NT2/D1 (cell line): ENCODE data around the gene NDUFB5.

ENCODE experiments used
- DNase-seq: peaks from one replicate; pipeline ENCODE4 v3.0.0-alpha.2; 2011; ENCODE audit warnings: low read depth, low spot score
- H3K27me3 ChIP-seq: 2 replicates; pipeline ENCODE4 v1.6.0; 2011; ENCODE audit warnings: mild to moderate bottlenecking; ENCODE audit not compliant: insufficient read length, insufficient read depth
- H3K36me3 ChIP-seq: 2 replicates; pipeline ENCODE4 v1.6.1; 2011; ENCODE audit warnings: mild to moderate bottlenecking, low read length, mixed read lengths; ENCODE audit not compliant: insufficient read depth, insufficient read length
- H3K4me1 ChIP-seq: 2 replicates; pipeline ENCODE4 v1.5.1; 2011; ENCODE audit not compliant: insufficient read depth, insufficient read length
- H3K4me3 ChIP-seq: 2 replicates; pipeline ENCODE4 v1.5.1; 2011; ENCODE audit warnings: low read depth; ENCODE audit not compliant: insufficient read length
- H3K9ac ChIP-seq: 2 replicates; pipeline ENCODE4 v1.6.0; 2011; ENCODE audit warnings: low read depth; ENCODE audit not compliant: insufficient read length
- H3K9me3 ChIP-seq: 2 replicates; pipeline ENCODE4 v1.5.1; 2011; ENCODE audit warnings: mild to moderate bottlenecking, low read length; ENCODE audit not compliant: insufficient read depth
- SUZ12 ChIP-seq: IDR thresholded peaks from 2 replicates; pipeline ENCODE4 v1.6.1; 2011; ENCODE audit not compliant: insufficient read length, insufficient read depth; ENCODE audit errors: extremely low read depth
- YY1 ChIP-seq: IDR thresholded peaks from 2 replicates; pipeline ENCODE4 v1.6.1; 2011; ENCODE audit not compliant: insufficient read length, insufficient read depth
- ZNF274 ChIP-seq: IDR thresholded peaks from 2 replicates; pipeline ENCODE4 v1.6.1; 2011; ENCODE audit warnings: mild to moderate bottlenecking, low read depth, low read length

Gene NDUFB5

DNA sequence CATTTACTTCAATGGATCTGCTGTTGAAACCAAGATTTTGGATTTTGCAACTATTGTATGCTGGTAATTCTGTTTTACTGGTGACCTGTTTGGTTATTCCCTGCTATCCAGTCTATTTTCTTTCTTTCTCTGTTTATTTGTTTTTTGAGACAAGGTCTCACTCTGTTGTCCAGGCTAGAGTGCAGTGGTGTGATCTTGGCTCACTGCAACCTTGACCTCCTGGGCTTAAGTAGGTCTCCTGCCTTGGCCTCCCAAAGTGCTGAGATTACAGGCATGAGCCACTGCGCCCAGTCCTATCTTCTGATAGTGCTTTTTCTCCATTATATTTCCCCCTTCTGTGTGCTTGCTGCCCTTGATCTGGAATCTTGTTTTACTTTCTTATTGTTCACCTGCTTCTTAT lies 63.8 kb downstream of the NDUFB5 start:
- Histone ChIP-seq H3K4me1 (peaks cover 6% of the 10 kb centered on the region), H3K9me3 (no peaks in the 10 kb centered on the region), H3K27me3 (no peaks in the 10 kb centered on the region), H3K4me3 (no peak overlapping the region), H3K9ac (no peak overlapping the region), H3K36me3 (no peaks in the 10 kb centered on the region)
- TF ChIP-seq ZNF274 (no peak), YY1 (no peak), SUZ12 (no peak)
- DNase-seq: no peak

DNA sequence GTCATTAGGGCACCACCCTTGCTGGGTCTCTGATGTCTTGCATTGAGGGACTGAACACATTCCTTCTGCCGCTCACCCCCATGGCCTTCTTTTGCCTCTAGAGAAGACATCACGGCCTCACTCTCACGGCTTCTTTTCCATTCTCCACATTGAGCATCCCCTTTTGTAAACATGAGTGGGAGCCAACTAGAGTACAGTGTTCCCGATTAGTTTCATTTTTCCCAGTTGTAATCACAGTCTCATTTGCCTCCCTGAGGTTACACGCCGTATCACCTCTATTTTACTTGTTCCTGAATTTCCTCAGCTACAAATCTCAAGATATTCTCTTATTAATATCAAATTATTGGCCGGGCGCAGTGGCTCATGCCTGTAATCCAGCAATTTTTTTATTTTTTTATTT lies 65.7 kb downstream of the NDUFB5 start:
- no peak for DNase-seq
- Histone ChIP-seq H3K4me3 (no peak overlapping the region), H3K27me3 (no peaks in the 10 kb centered on the region), H3K36me3 (no peaks in the 10 kb centered on the region), H3K9ac (no peak overlapping the region), H3K4me1 (peaks cover 6% of the 10 kb centered on the region), H3K9me3 (no peaks in the 10 kb centered on the region)
- TF ChIP-seq YY1: no peak
- no peak for TF ChIP-seq SUZ12
- TF ChIP-seq ZNF274: no peak

DNA sequence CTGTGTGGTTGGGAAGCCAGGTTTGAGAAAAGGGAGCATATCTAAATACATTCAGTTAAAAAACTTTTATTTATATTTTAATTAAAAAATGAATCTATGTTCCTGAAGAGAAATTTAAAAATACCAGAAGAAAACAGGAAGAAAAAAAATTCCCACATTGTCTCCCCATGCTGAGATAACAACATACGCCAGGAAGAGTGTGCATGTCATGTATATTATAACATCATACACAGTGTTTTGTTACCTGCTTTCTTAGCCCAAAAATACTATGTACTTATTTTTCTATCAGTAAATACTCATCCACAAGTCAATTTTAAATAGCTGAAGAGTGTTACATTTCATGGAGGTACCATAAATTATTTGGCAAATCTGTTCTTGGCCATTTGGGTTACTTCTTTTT lies 66.7 kb downstream of the NDUFB5 start:
- no peak for DNase-seq
- Histone ChIP-seq H3K9ac (no peak overlapping the region), H3K36me3 (no peaks in the 10 kb centered on the region), H3K9me3 (no peaks in the 10 kb centered on the region), H3K4me1 (peaks cover 3% of the 10 kb centered on the region), H3K4me3 (no peak overlapping the region), H3K27me3 (no peaks in the 10 kb centered on the region)
- no peak for TF ChIP-seq YY1
- no peak for TF ChIP-seq ZNF274
- no peak for TF ChIP-seq SUZ12

DNA sequence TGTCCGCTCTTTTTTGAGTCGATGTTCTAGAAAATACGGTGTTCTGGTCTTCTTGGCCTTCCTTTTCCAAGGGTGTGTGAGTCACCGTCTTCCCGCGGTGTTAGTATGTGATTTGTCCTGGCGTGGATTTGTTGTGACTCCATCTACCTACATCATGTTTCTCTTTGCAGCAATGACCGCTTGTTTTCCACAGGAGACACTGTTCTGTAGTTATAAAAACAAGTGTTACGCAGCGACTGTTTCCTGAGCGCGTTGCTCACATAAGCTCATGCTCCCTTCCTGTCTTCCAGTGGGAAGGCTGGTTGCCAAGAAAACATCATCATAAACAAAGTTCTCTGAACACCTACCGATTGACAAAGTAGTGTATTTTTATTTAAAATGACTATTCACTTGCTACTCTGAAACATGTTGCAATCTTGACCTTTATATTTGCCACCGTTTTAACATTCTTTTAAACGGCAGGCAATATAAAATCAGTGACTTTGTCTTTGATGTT lies 67.2 kb downstream of the NDUFB5 start:
- H3K36me3 ChIP-seq: no peaks in the 10 kb centered on the region
- no peaks in the 10 kb centered on the region for H3K9me3 ChIP-seq
- no peaks in the 10 kb centered on the region for H3K27me3 ChIP-seq
- no peak for DNase-seq
- no peak overlapping the region for H3K4me3 ChIP-seq
- no peak overlapping the region for H3K9ac ChIP-seq
- no peaks in the 10 kb centered on the region for H3K4me1 ChIP-seq
- TF ChIP-seq SUZ12 (no peak), ZNF274 (no peak), YY1 (no peak)

DNA sequence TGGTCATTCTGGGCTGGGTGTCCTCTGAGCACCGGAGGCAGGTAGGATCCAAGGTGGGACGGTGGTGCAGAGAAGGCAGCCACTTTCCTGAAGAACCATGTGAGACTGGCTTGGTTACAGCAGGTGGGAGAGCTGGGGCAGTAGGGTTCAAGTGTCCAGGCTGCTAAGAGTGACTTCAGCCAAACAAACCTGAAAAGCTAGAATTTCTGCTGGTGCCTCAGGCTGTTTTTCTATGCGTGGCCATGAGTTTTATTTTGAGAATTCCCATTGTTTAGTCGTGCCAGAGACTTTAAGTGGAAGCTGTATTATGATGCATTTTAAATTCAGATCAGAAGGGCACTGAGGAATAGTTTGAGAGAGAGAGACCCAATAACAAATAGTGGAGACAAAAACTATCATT lies 68.3 kb downstream of the NDUFB5 start:
- H3K4me3 ChIP-seq: no peak overlapping the region
- TF ChIP-seq ZNF274: no peak
- TF ChIP-seq SUZ12: no peak
- no peak for TF ChIP-seq YY1

DNA sequence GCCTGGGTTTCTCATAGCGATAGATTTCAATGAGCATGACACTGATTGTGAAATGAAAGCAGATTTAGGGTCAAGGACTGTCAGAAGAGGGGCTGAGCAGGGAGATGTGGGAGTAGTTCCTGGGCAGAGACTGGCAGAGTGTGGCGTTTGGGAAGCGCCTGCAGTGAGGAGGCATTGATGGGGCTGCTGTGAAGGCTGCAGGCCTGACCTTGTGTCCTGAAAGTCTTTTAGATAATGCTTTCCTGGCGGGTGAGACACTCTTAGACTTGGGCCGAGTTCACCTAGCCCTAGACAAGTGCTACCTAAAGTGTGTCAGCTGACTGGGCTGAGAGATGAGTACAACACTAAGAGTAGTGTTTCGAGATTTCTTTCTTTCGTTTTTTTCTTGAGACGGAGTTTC lies 68.9 kb downstream of the NDUFB5 start:
- Histone ChIP-seq H3K9ac (no peak overlapping the region), H3K27me3 (no peaks in the 10 kb centered on the region), H3K36me3 (no peaks in the 10 kb centered on the region), H3K4me1 (no peaks in the 10 kb centered on the region), H3K9me3 (no peaks in the 10 kb centered on the region), H3K4me3 (no peak overlapping the region)
- no peak for DNase-seq
- TF ChIP-seq YY1: no peak
- no peak for TF ChIP-seq ZNF274
- no peak for TF ChIP-seq SUZ12

More for the DNA sequence above, 68.3 kb downstream of the NDUFB5 start:
- H3K9ac ChIP-seq: no peak overlapping the region
- no peaks in the 10 kb centered on the region for H3K4me1 ChIP-seq
- no peaks in the 10 kb centered on the region for H3K27me3 ChIP-seq
- H3K36me3 ChIP-seq: no peaks in the 10 kb centered on the region
- H3K9me3 ChIP-seq: no peaks in the 10 kb centered on the region
- DNase-seq: no peak

DNA sequence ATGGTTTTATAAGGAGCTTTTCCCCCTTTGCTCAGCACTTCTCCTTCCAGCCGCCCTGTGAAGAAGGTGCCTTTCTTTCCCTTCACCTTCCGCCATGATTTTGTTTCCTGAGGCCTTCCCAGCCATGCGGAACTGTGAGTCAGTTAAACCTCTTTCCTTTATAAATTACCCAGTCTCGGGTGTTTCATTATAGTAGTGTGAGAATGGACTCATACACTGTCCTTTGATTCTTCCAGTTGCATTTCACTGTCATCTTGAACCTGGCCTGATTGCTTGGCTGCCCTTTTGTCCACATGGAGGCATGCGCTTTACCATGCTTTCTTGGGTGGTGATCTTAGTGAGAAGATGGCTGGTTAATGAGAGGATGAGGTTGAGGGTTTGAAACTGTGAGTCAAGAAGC lies 71.5 kb downstream of the NDUFB5 start:
- H3K4me3 ChIP-seq: no peak overlapping the region
- no peaks in the 10 kb centered on the region for H3K9me3 ChIP-seq
- H3K9ac ChIP-seq: no peak overlapping the region
- no peaks in the 10 kb centered on the region for H3K36me3 ChIP-seq
- no peaks in the 10 kb centered on the region for H3K4me1 ChIP-seq
- TF ChIP-seq ZNF274 (no peak), SUZ12 (no peak), YY1 (no peak)
- DNase-seq: no peak
- no peaks in the 10 kb centered on the region for H3K27me3 ChIP-seq
